ENCODE measurements around the gene UXS1. TPM values are rescaled to one million over a fixed set of nuclear protein-coding genes. Genes with fewer than 3 reads are reported as not detected.
A peak's percentile ranks its signal among the peaks of the same experiment; 100 is the strongest.

Gene UXS1
- total and polyA plus RNA-seq, 9 of the 15 experiments (the other 6 are each of a cell fraction or from before 2014, with no cell fraction given), result 5.8 to 25.8 (median 15.0) TPM

GRCh38 chr2:106163948-106164545 is 30.1 kb downstream of the UXS1 start:
- peaks cover 6% of the 10 kb centered on the region; the same call in 2 of the 3 replicates for H3K79me2 ChIP-seq (ENCODE audit: control insufficient read depth, insufficient read depth, low read length)
- H3K4me3 ChIP-seq, result no peak overlapping the region
- no TSS peak for BruUV-seq (replicated peaks)
- H3K9me3 ChIP-seq (replicated peaks; ENCODE audit: control insufficient read depth, insufficient read depth, low read depth, low read length), result no peaks in the 10 kb centered on the region
- H2AFZ ChIP-seq (ENCODE audit: low read depth, low read length), result no peak overlapping the region
- TF ChIP-seq VEZF1 (CRISPR knock-in tag; IDR thresholded peaks at IDR 0.05) (no peak), ZNF699 (CRISPR knock-in tag; IDR thresholded peaks at IDR 0.05; ENCODE audit: insufficient replicate concordance) (no peak), FOSL1 (tag; conservative IDR thresholded peaks at IDR 0.05) (peak; percentile 52; the same call in 1 of the 2 replicates), FOXK2 (conservative IDR thresholded peaks at IDR 0.05 in 1 of 2, IDR thresholded peaks at IDR 0.05 in 1 of 2; ENCODE audit: low read depth in 2 of 2) (no peak), ZNF561 (CRISPR knock-in tag; conservative IDR thresholded peaks at IDR 0.05) (no peak)
- TF ChIP-seq, protein P1, sequence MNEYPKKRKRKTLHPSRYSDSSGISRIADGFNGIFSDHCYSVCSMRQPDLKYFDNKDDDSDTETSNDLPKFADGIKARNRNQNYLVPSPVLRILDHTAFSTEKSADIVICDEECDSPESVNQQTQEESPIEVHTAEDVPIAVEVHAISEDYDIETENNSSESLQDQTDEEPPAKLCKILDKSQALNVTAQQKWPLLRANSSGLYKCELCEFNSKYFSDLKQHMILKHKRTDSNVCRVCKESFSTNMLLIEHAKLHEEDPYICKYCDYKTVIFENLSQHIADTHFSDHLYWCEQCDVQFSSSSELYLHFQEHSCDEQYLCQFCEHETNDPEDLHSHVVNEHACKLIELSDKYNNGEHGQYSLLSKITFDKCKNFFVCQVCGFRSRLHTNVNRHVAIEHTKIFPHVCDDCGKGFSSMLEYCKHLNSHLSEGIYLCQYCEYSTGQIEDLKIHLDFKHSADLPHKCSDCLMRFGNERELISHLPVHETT (CRISPR knock-in tag; conservative IDR thresholded peaks at IDR 0.05 in 1 of 2, IDR thresholded peaks at IDR 0.05 in 1 of 2), result no peak
- FAIRE-seq (no peak), DNase-seq (ENCODE audit: extremely low read depth in 1 of 4, low spot score in 3 of 4) (peak in 1 of 4 experiments; percentile 33), ATAC-seq (peak; percentile 36; the same call in 2 of the 3 replicates)
- H3K9me1 ChIP-seq (ENCODE audit: control insufficient read depth, insufficient read depth, low read length), result no peaks in the 10 kb centered on the region
- no peaks in the 10 kb centered on the region for H3K27me3 ChIP-seq (ENCODE audit: control insufficient read depth in 2 of 2, insufficient read depth in 2 of 2, low read length in 2 of 2)
- intact Hi-C loops (cut with micrococcal nuclease), result no loop called here
- in situ Hi-C loops (cut with MboI), result no loop called here
- no peak overlapping the region for H3K27ac ChIP-seq (ENCODE audit: extremely low read depth, low read depth, low read length)
- ChIA-PET CTCF (ENCODE audit: low intra/inter-chr PET ratio) (no interaction called here), POLR2A (no interaction called here)
- H3K4me2 ChIP-seq (ENCODE audit: insufficient read depth, low read length), result no peak overlapping the region
- peaks cover 0 to 5% of the 10 kb centered on the region in 2 experiments; a peak in 3 of 5 replicates for H3K4me1 ChIP-seq (replicated peaks in 1 of 2; ENCODE audit: control insufficient read depth in 2 of 2, insufficient read depth in 2 of 2, low read length in 2 of 2)
- 46% methylated on average over 6 of the region's 6 CpGs for WGBS (ENCODE audit: insufficient coverage, low coverage, missing lambda C conversion rate)
- H3K36me3 ChIP-seq (ENCODE audit: control insufficient read depth, insufficient read depth, low read length), result peaks cover 49% of the 10 kb centered on the region; the same call in 2 of the 3 replicates
- no peaks in the 10 kb centered on the region for H4K20me1 ChIP-seq (replicated peaks; ENCODE audit: control insufficient read depth, insufficient read depth, low read length)
- no peak overlapping the region for H3K9ac ChIP-seq (ENCODE audit: insufficient read depth in 1 of 2, low read depth in 2 of 2, low read length in 2 of 2)

Data from K562 (cell line).